ENCODE results near the gene FNDC3B.
A peak's percentile ranks its signal among the peaks of the same experiment; 100 is the strongest.

The FNDC3B gene

DNA sequence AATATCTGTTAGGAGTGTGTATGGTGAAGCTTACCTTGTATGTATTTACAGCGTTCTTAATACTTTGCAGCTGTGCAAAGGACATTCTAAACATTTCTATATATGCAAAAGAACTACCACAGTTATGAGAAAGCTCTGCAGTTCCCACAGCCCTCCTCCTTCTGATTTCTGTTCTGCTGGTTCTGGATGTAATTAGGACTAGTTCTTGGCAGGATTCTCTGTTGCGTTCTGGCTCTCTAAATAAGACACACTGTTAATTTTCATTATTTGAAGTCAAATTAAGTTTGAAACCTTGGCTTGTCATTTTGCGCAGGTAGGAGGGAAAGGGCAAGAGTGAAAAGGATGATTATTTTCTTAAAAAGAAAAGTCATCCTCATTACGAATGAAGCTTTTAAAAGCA is 76.4 kb downstream of the FNDC3B start:
- DNase-seq (ENCODE audit: low read depth) = no peak

GRCh38 chr3:172118019-172118418 is 78.6 kb downstream of the FNDC3B start:
- no peak for DNase-seq (ENCODE audit: low read depth)

- DNase-seq (ENCODE audit: low read depth) = no peak
Measured at GRCh38 chr3:172119266-172119969, 80.0 kb downstream of the FNDC3B start.

DNA sequence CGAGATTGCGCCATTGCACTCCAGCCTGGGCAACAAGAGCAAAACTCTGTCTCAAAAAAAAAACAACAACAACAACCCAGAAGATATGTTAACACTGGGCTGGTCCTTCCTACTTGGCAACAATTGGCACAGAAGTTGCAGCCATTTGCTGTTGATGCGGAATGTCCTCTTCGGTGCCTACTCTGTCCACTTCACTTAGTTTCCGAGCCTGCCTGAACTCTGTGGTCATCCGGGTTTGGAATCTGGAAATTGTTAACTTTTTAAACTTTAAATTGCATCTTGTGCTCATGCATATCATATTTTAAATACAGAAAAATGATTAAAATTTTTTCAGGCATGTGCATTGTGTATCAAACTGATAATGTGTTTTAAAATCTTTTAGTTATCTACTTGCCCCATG is 81.5 kb downstream of the FNDC3B start:
- no peak for DNase-seq (ENCODE audit: low read depth)

DNA sequence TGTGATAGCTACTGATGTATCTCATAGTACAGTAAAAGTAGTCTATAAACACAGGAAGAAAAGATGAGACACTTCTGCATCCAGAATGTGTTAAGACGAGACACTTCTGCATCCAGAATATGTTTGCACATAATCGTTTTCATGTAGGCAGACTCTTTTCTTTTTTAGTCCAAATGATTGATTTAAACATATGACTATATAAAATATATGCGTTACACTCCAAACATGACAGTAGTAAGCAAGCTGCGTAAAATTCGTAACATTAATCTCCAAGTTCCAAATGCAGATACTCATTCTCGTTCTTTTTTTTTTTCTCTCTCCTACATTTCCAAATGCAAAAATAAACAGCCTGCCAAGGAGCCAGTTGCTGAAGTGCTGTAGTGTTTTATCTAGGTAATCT is 82.6 kb downstream of the FNDC3B start:
- DNase-seq (ENCODE audit: low read depth) = no peak

GRCh38 chr3:172124271-172124670 is 84.9 kb downstream of the FNDC3B start:
- no peak for DNase-seq (ENCODE audit: low read depth)

- DNase-seq (ENCODE audit: low read depth) = no peak
Measured at GRCh38 chr3:172125053-172125452, 85.7 kb downstream of the FNDC3B start.

DNA sequence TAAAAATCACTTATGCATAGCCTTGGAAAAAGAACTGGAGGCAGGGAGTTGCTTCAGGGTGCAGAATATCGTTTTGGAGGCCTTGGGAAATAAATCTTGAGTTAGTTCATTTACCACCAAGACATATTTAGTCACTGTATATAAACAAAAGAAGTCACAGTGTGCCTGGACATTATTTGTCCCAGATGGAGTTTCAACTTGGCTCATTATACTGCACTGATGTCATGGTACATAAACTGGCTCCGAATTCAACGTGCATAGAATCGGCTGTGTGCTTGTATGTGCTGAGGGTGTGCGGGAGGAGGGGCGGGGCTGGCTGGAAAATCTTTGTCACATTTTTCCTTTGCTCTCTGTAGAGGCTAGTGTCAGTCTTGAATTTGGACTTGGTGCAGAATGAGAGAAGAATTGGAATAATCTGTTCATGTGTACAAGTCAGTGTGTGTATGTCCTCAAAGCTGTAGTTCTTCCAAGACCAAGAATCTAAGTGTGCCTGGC is 86.6 kb downstream of the FNDC3B start:
- no peak for DNase-seq (ENCODE audit: low read depth)

- no peak for DNase-seq (ENCODE audit: low read depth)
Measured at GRCh38 chr3:172126741-172127140, 87.4 kb downstream of the FNDC3B start.

- no peak for DNase-seq (ENCODE audit: low read depth)
Measured at GRCh38 chr3:172127141-172127540, 87.8 kb downstream of the FNDC3B start.

DNA sequence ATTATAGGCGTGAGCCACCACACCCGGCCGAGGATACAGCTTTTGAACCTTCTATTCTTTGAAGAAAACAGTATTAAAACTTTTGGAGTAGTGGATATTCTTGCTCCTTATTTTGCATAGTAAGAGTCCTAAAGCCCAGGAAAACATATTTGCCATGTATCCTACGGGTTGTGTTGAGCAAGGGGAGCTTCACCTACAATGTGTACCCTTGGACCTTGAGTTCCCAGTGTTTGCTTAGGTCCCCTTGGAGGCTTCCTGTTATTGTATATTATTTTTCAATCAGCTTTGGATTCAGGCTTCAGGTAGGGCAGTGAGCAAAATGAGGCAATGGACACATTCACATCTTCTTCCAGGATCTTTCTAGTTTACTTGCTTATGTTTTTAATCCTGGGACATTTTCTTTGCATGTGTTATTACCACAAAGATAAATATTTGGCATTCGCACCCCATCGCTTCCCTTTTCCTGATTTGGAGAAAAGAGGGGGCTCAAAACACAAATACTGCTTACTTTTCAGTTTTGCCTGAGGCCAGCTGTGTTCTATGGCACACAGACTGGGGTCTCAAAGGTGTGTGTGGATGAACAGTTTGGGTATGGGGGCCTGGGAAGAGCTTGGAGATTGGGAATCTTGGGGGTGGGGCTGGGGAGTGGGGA is 88.7 kb downstream of the FNDC3B start:
- no peak for DNase-seq (ENCODE audit: low read depth)

DNA sequence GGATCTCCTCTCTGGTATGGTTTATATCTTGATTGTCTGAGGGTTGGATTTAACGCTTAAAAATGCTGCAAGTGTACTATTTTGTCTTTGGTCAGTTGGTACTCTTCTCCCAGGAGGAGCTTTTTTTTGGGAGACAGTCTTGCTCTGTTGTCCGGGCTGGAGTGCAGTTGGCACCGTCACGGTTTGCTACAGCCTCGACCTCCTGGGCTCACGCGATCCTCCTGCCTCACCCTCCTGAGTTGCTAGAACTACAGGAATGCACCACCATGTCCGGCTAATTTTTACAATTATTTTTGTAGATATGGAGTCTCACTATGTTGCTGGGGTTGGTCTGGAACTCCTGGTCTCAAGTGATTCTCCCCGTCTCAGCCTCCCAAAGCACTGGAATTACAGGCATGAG is 89.5 kb downstream of the FNDC3B start:
- no peak for DNase-seq (ENCODE audit: low read depth)

GRCh38 chr3:172129498-172129849 is 90.1 kb downstream of the FNDC3B start:
- no peak for DNase-seq (ENCODE audit: low read depth)

- DNase-seq (ENCODE audit: low read depth) = peak; percentile 35
Measured at GRCh38 chr3:172129850-172130716, 90.7 kb downstream of the FNDC3B start.

GRCh38 chr3:172130717-172131050 is 91.3 kb downstream of the FNDC3B start:
- no peak for DNase-seq (ENCODE audit: low read depth)

- DNase-seq (ENCODE audit: low read depth) = no peak
Measured at GRCh38 chr3:172131746-172132145, 92.4 kb downstream of the FNDC3B start.

DNA sequence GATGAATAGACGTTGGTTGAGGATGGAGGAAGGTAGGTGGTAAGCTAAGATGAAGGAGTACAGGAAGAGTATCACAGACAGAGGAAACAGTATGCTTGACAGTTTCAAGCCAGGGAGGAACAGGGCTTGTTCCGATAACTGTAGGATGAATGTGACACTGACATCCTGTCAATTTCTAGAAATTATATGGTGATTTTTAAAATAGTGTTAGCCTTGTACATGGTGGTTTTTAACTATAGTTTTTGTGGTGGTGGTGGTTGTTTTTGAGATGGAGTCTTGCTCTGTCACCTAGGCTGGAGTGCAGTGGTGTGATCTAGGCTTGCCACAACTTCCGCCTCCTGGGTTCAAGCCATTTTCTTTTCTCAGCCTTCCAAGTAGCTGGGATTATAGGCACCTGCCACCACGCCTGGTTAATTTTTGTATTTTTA is 92.8 kb downstream of the FNDC3B start:
- no peak for DNase-seq (ENCODE audit: low read depth)

DNA sequence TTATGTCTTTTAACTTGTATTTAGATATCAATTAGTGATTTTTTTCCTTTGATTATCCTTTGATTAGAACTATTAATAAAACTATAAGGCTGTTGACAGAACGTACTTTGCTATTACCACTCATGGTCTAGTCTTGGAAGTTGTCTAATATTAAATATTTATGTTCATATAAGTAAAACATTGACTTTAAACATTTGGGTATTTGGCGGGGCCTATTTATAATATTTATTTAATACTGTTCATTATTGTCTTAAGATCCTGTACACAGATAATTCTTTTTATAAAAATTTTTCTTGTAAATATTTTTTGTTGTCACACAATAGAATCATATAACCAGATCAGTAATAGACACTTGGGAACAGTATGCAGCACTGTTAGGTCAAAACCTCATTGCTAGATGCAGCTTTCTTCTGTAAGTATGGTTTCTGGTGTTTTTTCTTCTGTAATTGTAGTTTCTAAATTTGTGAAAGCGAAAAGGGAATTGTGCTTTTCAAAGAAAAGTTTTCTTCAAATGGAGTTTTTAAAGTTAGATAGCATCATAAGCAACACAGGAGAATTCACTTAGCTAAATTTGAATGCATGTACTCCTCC is 93.4 kb downstream of the FNDC3B start:
- no peak for DNase-seq (ENCODE audit: low read depth)

DNA sequence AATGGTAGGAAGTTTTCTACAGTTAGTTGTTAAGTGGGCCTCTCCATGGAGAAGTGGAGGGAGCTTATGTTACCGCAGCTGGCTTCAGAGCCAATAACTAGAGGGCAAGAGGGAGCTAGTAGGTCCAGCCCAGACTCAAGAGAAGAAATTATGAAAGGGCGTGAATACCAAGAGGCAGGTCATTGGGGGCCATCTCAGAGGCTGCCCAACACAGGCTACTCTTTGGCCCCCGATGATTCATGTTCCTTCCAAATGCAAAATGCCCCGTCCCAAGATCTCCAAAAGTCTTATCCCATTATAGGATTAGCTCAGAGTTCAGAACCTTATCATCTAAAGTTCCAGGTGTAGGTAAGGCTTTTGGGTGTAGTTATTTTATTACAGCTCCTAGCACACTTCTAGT is 94.5 kb downstream of the FNDC3B start:
- no peak for DNase-seq (ENCODE audit: low read depth)

DNA sequence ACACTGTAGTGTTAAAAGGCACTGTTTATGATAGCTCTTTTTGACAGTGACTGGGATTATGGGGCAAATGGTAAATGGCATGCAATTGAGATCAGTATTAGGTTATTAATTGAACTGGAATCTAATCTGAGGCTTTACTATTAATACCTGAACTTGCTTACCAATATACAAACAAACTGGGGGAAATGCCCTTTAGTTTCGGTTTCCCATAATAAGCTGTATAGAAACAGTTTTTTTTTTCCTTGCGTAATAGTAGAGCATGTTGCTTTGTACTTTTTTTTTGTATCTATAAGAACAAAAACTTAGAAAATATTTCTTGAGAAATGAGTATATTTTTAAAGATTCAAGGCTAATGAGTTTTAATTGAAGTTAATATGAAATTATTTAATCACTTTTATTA is 95.0 kb downstream of the FNDC3B start:
- no peak for DNase-seq (ENCODE audit: low read depth)

DNA sequence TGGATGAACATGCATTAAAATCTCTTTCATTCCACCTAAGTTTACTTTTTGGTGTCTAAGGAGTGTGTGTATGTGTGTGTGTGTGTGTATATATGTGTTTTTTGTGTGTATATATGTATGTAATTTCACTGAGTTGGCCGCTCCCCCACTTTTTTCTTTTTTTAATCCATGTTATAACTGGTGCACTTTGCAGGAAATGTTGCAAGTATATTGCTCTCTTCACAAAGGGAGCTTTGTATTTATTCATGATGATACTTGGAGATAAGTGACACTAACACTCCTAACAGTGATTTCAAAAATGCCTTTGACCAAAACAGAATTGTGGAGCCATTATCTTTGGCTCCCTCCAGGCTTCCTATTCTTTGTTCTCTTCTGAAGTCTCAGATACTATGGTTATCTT is 95.8 kb downstream of the FNDC3B start:
- DNase-seq (ENCODE audit: low read depth) = no peak

GRCh38 chr3:172135820-172136219 is 96.4 kb downstream of the FNDC3B start:
- no peak for DNase-seq (ENCODE audit: low read depth)

- DNase-seq (ENCODE audit: low read depth) = no peak
Measured at GRCh38 chr3:172136330-172136729, 97.0 kb downstream of the FNDC3B start.

Data from activated T-helper 1 cell treated with Interleukin-2 at 50 U/mL for 16 hours (primary cell).